ENCODE measurements around the gene USP53.

The USP53 gene

GRCh38 chr4:119207051-119207450, 5.5 kb upstream of the USP53 start:
- TF ChIP-seq CTCF (IDR thresholded peaks at IDR 0.05; ENCODE audit: low read depth, low read length) = no peak
- peak; percentile 14 for DNase-seq (ENCODE audit: low read depth, low spot score)
- no peak overlapping the region for H3K4me3 ChIP-seq (ENCODE audit: low read depth, low read length)
- in situ Hi-C loops (cut with HindIII; ENCODE audit: low sequenced_read_pairs) = no loop called here

GRCh38 chr4:119209077-119209476, 3.4 kb upstream of the USP53 start:
- in situ Hi-C loops (cut with HindIII; ENCODE audit: low sequenced_read_pairs) = no loop called here
- peak; percentile 94 for DNase-seq (ENCODE audit: low read depth, low spot score)
- no peak overlapping the region for H3K4me3 ChIP-seq (ENCODE audit: low read depth, low read length)
- no peak for TF ChIP-seq CTCF (IDR thresholded peaks at IDR 0.05; ENCODE audit: low read depth, low read length)

GRCh38 chr4:119209586-119209985, 2.9 kb upstream of the USP53 start:
- no peak for DNase-seq (ENCODE audit: low read depth, low spot score)
- H3K4me3 ChIP-seq (ENCODE audit: low read depth, low read length) = no peak overlapping the region
- in situ Hi-C loops (cut with HindIII; ENCODE audit: low sequenced_read_pairs) = no loop called here
- no peak for TF ChIP-seq CTCF (IDR thresholded peaks at IDR 0.05; ENCODE audit: low read depth, low read length)

- peak; percentile 16 for DNase-seq (ENCODE audit: low read depth, low spot score)
- H3K4me3 ChIP-seq (ENCODE audit: low read depth, low read length) = no peak overlapping the region
- in situ Hi-C loops (cut with HindIII; ENCODE audit: low sequenced_read_pairs) = no loop called here
- TF ChIP-seq CTCF (IDR thresholded peaks at IDR 0.05; ENCODE audit: low read depth, low read length) = no peak
These were observed 1.7 kb upstream of the USP53 start for GRCh38 chr4:119210775-119211174.

- no peak for TF ChIP-seq CTCF (IDR thresholded peaks at IDR 0.05; ENCODE audit: low read depth, low read length)
- DNase-seq (ENCODE audit: low read depth, low spot score) = no peak
- in situ Hi-C loops (cut with HindIII; ENCODE audit: low sequenced_read_pairs) = no loop called here
- H3K4me3 ChIP-seq (ENCODE audit: low read depth, low read length) = peak overlapping the region; percentile 78
These were observed 663 bp upstream of the USP53 start for GRCh38 chr4:119211867-119212233.

GRCh38 chr4:119212964-119213606, 572 bp downstream of the USP53 start:
- TF ChIP-seq CTCF (IDR thresholded peaks at IDR 0.05; ENCODE audit: low read depth, low read length) = peak; percentile 55
- in situ Hi-C loops (cut with HindIII; ENCODE audit: low sequenced_read_pairs) = no loop called here
- DNase-seq (ENCODE audit: low read depth, low spot score) = peak; percentile 97
- H3K4me3 ChIP-seq (ENCODE audit: low read depth, low read length) = peak overlapping the region; percentile 78
